OCI-LY1 (cell line): ENCODE measurements around the gene SLC27A2.

Source experiments
- CTCF ChIP-seq: fragments of 200-600 bp; sonication (generic), shearing (Covaris generic); IDR thresholded peaks from 2 replicates; pipeline ENCODE4 v1.5.1; 2017; ENCODE audit warnings: mild to moderate bottlenecking, antibody characterized with exemption, low read length, moderate library complexity, mixed read lengths
- EZH2 ChIP-seq: fragments of 200-600 bp; sonication (generic), shearing (Covaris generic); IDR thresholded peaks from 2 replicates; pipeline ENCODE4 v1.8.0; 2017; ENCODE audit warnings: borderline replicate concordance, mixed run types, mild to moderate bottlenecking, antibody characterized with exemption, low read length, moderate library complexity, mixed read lengths

DNA sequence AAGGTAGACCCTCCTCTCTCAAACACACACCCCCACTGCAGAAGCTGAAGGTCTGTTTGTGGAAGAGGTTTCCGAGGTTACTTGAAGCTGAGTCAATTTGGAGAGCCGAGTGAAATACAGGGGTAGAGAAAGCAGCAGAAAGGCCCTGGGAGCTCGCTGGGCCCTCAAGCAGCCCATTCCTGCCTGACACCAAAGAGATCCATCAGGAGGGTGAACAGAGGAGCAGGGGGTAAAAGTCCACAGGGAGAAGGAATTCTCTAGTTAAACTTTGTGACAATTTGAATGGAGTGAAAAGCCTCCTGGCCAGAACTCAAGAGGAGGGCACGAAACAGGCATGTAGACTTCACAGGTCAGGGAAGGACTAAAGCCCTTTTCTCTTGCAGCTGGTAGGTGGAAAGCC lies 13.6 kb upstream of the SLC27A2 start:
- TF ChIP-seq CTCF, result no peak
- TF ChIP-seq EZH2, result no peak
